Progenitor cell of endocrine pancreas (in vitro differentiated cells): Measurements from ENCODE around the gene ARHGEF12. TPM values are rescaled to one million over a fixed set of nuclear protein-coding genes. Genes with fewer than 3 reads are reported as not detected.
"Not testable (repeated sequence)": the region's sequence is repeated elsewhere in the genome, so short reads cannot be mapped to it uniquely, and the experiment has no call there.

Source experiments
- DNase-seq: peaks from one replicate; pipeline ENCODE4 v3.0.0; 2021; ENCODE audit warnings: low spot score; ENCODE audit not compliant: unreplicated experiment
- H3K27ac Mint-ChIP-seq: 2 replicates; pipeline ENCODE4 v1.8.0; 2021; ENCODE audit warnings: mild to moderate bottlenecking, moderate library complexity, mixed read lengths
- H3K27me3 Mint-ChIP-seq: 2 replicates; pipeline ENCODE4 v1.8.0; 2021; ENCODE audit warnings: mixed read lengths
- H3K36me3 Mint-ChIP-seq: 2 replicates; pipeline ENCODE4 v1.8.0; 2022; ENCODE audit warnings: mixed read lengths; ENCODE audit not compliant: insufficient read depth
- H3K4me1 Mint-ChIP-seq: 2 replicates; pipeline ENCODE4 v1.8.0; 2021; ENCODE audit warnings: low read depth, mixed read lengths
- H3K4me3 Mint-ChIP-seq: 2 replicates; pipeline ENCODE4 v1.8.0; 2021; ENCODE audit warnings: low read depth, mild to moderate bottlenecking, moderate library complexity, mixed read lengths
- H3K9me3 Mint-ChIP-seq: 2 replicates; pipeline ENCODE4 v1.8.0; 2021; ENCODE audit warnings: low read depth, mixed read lengths
- total RNA-seq: library from RNA; stranded (reverse); gene quantifications from 2 replicates; pipeline ENCODE4 v1.2.1, GENCODE V29; 2021
- TF ChIP-seq, protein P1 (sequence below): fragments of 200-600 bp; sonication (generic); IDR thresholded peaks from one replicate; pipeline ENCODE4 v1.5.0; 2021; ENCODE audit warnings: antibody characterized with exemption, mild to moderate bottlenecking; ENCODE audit not compliant: unreplicated experiment

ARHGEF12 gene
- total RNA-seq, 1 donor from 2014 or later: 64.9 TPM

DNA sequence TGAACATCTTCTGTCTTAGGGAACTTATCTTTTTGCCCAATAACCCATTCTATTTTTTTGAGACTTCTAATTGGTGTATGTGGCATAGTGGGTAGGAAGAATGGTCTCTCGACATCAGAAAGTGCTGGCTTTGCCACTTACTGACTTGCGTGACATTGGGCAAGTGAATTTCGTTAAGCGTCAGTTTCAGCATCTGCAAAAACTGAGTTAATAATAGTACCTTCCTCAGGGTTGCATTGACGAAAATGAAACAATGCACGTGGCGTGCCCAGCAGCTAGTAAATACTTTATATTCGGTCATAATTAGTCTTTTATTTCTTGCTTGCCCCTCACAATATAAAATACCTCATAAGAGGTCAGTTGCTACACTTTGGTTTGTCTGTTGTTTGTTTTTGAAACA, 162.9 kb downstream of the ARHGEF12 start:
- Mint-ChIP-seq H3K9me3 (no peaks in the 10 kb centered on the region), H3K27me3 (peaks cover 6% of the 10 kb centered on the region), H3K4me1 (peaks cover 34% of the 10 kb centered on the region), H3K4me3 (no peak overlapping the region), H3K36me3 (no peaks in the 10 kb centered on the region), H3K27ac (no peak overlapping the region)
- TF ChIP-seq, protein P1, sequence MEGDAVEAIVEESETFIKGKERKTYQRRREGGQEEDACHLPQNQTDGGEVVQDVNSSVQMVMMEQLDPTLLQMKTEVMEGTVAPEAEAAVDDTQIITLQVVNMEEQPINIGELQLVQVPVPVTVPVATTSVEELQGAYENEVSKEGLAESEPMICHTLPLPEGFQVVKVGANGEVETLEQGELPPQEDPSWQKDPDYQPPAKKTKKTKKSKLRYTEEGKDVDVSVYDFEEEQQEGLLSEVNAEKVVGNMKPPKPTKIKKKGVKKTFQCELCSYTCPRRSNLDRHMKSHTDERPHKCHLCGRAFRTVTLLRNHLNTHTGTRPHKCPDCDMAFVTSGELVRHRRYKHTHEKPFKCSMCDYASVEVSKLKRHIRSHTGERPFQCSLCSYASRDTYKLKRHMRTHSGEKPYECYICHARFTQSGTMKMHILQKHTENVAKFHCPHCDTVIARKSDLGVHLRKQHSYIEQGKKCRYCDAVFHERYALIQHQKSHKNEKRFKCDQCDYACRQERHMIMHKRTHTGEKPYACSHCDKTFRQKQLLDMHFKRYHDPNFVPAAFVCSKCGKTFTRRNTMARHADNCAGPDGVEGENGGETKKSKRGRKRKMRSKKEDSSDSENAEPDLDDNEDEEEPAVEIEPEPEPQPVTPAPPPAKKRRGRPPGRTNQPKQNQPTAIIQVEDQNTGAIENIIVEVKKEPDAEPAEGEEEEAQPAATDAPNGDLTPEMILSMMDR: no peak
- no peak for DNase-seq

DNA sequence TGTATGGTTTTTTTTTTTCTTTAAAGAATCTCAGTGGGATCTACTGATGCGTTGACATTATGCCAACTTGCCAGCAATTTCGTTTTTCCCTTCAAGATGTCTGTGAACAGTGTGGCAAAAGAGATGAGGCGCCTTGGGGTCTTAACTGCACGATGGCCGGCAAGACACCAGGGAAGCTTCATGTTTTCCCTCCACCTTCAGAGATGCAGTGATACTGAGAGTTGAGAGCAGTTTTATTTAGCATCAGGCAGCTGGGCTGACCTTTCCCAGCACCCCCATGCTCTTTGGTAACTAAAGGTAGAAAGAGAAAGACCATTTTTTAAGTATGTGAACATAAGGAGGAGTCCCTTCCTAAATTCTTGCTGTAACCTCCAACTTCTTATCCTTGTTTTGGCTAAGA, 163.6 kb downstream of the ARHGEF12 start:
- Mint-ChIP-seq H3K36me3 (no peaks in the 10 kb centered on the region), H3K4me1 (peaks cover 27% of the 10 kb centered on the region), H3K9me3 (no peaks in the 10 kb centered on the region), H3K27me3 (peaks cover 10% of the 10 kb centered on the region), H3K4me3 (no peak overlapping the region), H3K27ac (no peak overlapping the region)
- TF ChIP-seq, protein P1: no peak
- no peak for DNase-seq

DNA sequence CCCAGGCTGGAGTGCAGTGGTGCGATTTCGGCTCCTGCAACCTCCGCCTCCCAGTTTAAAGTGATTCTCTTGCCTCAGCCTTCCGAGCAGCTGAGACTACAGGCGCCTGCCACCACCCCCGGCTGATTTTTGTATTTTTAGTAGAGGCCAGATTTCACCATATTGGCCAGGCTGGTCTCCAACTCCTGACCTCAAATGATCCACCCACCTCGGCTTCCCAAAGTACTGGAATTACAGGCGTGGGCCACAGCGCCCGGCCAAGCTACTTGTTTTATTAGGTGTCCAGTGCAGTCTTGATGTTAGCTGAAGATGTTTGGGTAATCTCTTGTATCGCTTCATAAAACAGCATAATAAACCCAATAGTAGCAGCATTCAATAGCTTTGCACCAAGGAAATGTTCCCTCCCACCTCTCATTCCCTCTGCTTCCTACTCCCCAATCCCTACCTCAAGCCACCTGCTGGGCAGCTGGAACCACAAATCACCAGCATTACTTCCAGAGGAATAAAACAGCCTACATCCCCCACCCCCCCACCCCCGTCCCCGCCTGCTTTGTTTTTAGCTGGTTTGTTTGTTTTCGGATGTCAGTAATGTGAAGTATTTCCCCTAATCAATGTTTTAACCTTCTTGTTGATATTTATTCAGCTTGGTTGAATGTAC, 164.3 kb downstream of the ARHGEF12 start:
- Mint-ChIP-seq H3K4me1 (peaks cover 20% of the 10 kb centered on the region), H3K27ac (no peak overlapping the region), H3K27me3 (peaks cover 14% of the 10 kb centered on the region), H3K9me3 (no peaks in the 10 kb centered on the region), H3K4me3 (no peak overlapping the region), H3K36me3 (no peaks in the 10 kb centered on the region)
- no peak for DNase-seq
- TF ChIP-seq, protein P1: no peak

DNA sequence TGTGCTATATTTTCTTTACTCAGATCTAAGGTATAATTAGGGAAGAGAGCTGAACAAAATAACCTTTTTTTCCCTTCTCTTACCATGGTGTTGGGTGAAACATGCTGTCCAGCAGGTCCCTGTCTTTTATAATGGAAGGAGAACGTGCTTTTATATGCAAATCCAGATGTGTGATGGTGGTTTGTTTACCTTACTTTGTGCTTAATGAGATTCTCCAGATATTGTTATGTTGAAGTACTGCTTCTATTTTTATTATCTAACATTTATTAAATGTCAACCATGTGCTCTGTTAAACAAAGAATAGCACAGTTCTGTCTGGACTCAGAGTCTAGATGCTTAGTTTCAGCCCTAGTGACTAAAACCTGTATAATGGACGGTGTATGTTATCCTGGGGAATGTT, 165.2 kb downstream of the ARHGEF12 start:
- Mint-ChIP-seq H3K9me3 (no peaks in the 10 kb centered on the region), H3K27ac (no peak overlapping the region), H3K27me3 (peaks cover 21% of the 10 kb centered on the region), H3K4me1 (peaks cover 13% of the 10 kb centered on the region), H3K4me3 (no peak overlapping the region), H3K36me3 (no peaks in the 10 kb centered on the region)
- DNase-seq: no peak
- TF ChIP-seq, protein P1: no peak

DNA sequence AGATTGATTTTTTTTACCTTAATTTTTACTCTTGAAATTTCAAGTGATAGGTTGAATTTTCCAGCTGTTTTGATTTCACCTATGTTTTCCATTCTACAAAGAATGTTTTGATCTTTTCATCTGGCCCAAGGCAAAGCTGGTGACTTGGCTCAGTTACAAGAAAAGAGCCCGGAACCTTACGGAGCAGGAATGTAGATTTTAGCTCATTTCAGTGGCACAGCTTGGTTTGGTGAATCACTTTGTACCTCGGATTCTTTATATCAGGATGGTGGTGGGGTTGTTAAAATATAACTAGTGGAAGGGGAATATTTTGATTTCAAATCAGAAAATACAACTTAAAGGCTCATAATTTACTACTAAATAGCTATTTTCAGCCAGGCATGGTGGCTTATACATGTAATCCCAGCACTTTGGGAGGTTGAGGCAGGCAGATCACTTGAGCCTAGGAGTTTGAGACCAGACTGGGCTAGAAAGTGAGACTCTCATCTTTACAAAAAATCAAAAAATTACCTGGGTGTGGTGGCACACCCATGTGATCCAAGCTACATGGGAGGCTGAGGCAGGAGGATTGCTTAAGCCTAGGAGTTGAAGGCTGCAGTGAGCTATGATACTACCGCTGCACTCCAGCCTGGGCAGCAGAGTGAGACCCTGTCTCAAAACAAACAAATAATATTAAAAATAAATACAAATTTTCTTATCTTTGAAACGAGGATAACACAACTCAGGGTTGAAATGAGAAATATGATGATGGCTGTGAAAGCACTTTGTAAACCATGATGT, 166.0 kb downstream of the ARHGEF12 start:
- DNase-seq: no peak
- TF ChIP-seq, protein P1: no peak
- Mint-ChIP-seq H3K27ac (no peak overlapping the region), H3K4me3 (no peak overlapping the region), H3K27me3 (peaks cover 29% of the 10 kb centered on the region), H3K36me3 (no peaks in the 10 kb centered on the region), H3K9me3 (no peaks in the 10 kb centered on the region), H3K4me1 (peaks cover 12% of the 10 kb centered on the region)

DNA sequence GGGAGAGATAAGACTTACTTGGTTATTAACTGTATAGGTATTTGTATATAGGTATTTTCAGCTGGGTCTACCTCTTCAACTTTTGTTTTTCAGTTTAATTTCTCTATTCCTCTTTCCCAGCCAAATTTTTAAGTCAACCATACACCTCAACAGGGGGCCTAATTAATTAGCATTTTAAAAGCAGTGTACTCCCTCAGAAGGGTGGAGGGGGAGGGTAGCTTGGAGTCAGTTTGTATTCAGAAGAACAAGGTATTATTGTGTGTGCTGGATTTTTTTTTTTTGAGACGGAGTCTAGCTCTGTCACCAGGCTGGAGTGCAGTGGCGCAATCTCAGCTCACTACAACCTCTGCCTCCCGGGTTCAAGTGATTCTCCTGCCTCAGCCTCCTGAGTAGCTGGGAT, 167.3 kb downstream of the ARHGEF12 start:
- H3K4me3 Mint-ChIP-seq, H3K9me3 Mint-ChIP-seq, DNase-seq, H3K27ac Mint-ChIP-seq, H3K4me1 Mint-ChIP-seq, H3K36me3 Mint-ChIP-seq: not testable (repeated sequence)
- peaks cover 36% of the 10 kb centered on the region for H3K27me3 Mint-ChIP-seq
